Skeletal muscle satellite cell (primary cell): ENCODE results near the gene GRK4.
"Not testable (repeated sequence)": the region's sequence is repeated elsewhere in the genome, so short reads cannot be mapped to it uniquely, and the experiment has no call there.

ENCODE experiments used
- H3K27me3 ChIP-seq: 2 replicates; pipeline ENCODE4 v1.7.0; 2013; ENCODE audit warnings: low read length; ENCODE audit not compliant: control insufficient read depth, insufficient read depth
- H3K36me3 ChIP-seq: 2 replicates; pipeline ENCODE4 v1.7.0; 2013; ENCODE audit warnings: mild to moderate bottlenecking, control low read depth, low read length; ENCODE audit not compliant: insufficient read depth
- H3K4me1 ChIP-seq: 2 replicates; pipeline ENCODE4 v1.7.0; 2013; ENCODE audit warnings: low read length; ENCODE audit not compliant: control insufficient read depth, insufficient read depth
- H3K4me2 ChIP-seq: 2 replicates; pipeline ENCODE4 v1.7.0; 2013; ENCODE audit warnings: mild to moderate bottlenecking, low read length
- H3K4me3 ChIP-seq: 2 replicates; pipeline ENCODE4 v1.7.0; 2013; ENCODE audit warnings: low read length
- H3K9ac ChIP-seq: 2 replicates; pipeline ENCODE4 v1.7.0; 2013; ENCODE audit warnings: mild to moderate bottlenecking, low read depth, low read length, moderate library complexity
- H3K9me3 ChIP-seq: replicated peaks from 2 replicates; pipeline ENCODE4 v1.7.0; 2013; ENCODE audit warnings: mild to moderate bottlenecking, control low read depth, low read length

The GRK4 gene

DNA sequence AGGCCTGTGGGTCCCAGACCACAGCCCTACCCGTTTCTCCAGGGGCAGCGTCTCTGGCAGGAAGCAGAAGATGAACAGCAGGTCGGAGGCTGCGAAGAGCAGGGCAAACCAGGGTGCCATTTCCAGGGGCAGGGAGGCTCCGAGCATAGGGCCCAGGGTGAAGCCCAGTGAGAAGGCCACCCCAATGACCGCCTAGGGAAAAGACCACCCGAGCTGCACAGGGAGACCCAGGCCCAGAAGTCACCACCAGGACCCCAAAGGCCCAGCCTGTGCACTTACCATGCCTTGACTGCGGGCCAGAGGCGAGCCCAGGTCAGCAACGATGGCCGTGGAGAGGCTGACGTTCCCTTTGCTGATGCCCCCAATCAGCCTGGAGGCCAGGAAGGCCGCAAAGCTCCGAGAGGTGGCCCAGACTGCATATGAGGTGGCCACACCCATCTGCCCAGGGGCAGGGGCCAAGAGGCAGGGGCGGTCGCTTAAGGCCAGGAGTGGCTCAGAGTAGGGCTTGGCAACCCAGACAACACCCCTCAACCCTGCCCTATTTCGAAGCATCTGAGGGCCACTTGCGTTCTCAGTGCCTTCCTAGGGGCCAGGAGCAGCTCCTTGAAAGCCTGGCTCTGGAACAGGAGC lies 30.9 kb upstream of the GRK4 start:
- Histone ChIP-seq H3K9me3 (no peaks in the 10 kb centered on the region), H3K27me3 (no peaks in the 10 kb centered on the region), H3K4me1 (peaks cover 39% of the 10 kb centered on the region), H3K4me2 (peak overlapping the region; percentile 93), H3K36me3 (peaks cover 53% of the 10 kb centered on the region), H3K9ac (peak overlapping the region; percentile 84), H3K4me3 (peak overlapping the region; percentile 81)

DNA sequence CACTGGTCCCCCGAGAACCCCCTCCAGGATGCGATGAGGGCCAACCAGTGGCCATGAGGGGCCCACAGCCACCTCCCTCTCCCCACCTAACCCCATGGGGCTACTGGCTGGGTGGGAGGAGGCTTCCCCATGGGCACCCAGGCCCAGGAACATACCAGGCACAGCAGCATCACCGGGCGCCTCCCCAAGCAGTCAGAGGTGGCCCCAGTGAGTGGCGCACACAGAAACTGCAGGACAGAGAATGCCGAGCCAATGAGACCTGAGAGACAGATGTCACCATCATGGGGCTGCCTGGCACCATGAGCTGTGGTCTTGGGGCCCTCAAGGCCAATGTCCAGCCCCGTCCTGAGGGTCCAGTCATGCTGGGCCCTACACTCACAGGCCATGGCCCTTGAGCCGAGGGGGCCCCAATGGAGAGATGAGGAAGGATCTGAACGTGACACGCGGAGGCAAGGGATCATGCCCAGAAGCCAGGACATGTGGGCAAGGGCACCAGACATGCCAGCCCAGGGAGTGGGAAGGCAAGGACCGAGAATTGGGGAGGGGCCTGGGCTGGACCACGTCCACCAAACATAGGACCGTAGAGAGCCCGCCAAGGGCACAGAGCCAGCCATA lies 30.3 kb upstream of the GRK4 start:
- Histone ChIP-seq H3K36me3 (peaks cover 54% of the 10 kb centered on the region), H3K9me3 (no peaks in the 10 kb centered on the region), H3K4me3 (peak overlapping the region; percentile 81), H3K4me2 (peak overlapping the region; percentile 93), H3K4me1 (peaks cover 42% of the 10 kb centered on the region), H3K9ac (peak overlapping the region; percentile 84), H3K27me3 (no peaks in the 10 kb centered on the region)

DNA sequence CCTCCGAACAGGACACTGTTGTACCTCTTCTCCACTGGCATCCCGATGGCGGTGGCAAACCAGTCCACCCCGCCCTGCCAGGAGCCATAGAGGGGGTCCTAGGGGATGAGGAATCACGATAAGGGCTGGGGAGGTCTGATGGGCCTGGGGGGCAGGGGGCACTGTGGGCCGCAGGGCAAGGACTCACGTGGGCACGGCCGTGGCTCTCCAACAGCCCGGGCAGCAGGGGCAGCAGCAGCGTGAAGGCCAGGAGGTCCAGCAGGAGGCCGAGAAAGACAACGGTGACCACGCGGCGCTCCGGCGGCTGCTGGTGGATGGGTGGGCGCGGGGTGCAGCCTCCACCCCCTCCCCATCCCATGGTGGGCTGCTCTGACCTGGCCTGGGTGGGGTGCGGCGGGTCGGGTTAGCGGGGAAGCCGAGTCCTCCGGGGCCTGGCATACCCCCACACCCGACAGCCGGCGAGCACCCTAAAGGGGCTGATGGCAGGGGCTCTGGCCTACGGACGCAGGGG lies 29.8 kb upstream of the GRK4 start:
- Histone ChIP-seq H3K27me3 (no peaks in the 10 kb centered on the region), H3K4me1 (peaks cover 42% of the 10 kb centered on the region), H3K4me3 (peak overlapping the region; percentile 81), H3K4me2 (peak overlapping the region; percentile 93), H3K9ac (peak overlapping the region; percentile 84), H3K9me3 (no peaks in the 10 kb centered on the region), H3K36me3 (peaks cover 52% of the 10 kb centered on the region)

DNA sequence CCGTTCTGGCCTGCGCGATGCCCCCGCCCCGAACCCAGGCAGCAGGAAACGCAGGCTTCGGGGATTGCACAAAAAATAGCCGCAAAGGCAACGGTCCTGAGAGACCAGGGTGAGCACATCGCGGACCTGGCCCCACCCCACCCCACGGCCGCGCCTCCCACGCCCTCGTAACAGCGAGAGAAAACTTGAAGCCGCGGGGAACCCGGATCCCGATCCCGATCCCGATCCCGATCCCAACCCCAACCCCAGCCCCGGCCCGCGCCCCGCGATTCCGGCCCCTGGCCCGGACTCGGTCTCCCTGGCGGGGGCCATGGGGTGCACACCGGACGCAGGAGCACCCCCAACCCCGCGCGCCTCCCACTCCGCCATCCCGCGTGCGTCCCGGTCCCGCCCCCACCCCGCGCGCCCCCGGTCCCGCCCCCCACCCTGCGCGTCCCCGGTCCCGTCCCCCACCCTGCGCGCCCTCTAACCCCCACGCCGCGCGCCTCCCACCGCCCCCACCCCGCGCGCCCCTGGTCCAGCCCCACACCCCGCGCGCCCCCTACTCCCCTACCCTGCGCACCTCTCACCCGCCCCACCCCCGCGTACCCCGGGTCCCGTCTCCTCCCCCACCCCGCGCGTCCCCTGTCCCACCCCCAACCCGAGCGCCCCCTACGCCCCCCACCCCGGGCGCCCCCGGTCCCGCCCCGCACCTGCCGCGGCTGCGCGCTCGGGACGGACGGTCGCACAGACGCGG lies 29.1 kb upstream of the GRK4 start:
- H3K9ac ChIP-seq, result peak overlapping the region; percentile 93
- H3K4me3 ChIP-seq, result peak overlapping the region; percentile 93
- H3K4me2 ChIP-seq, result peak overlapping the region; percentile 93
- H3K4me1 ChIP-seq, result peaks cover 42% of the 10 kb centered on the region
- H3K27me3 ChIP-seq, result no peaks in the 10 kb centered on the region
- H3K36me3 ChIP-seq, result peaks cover 52% of the 10 kb centered on the region
- H3K9me3 ChIP-seq, result no peaks in the 10 kb centered on the region

DNA sequence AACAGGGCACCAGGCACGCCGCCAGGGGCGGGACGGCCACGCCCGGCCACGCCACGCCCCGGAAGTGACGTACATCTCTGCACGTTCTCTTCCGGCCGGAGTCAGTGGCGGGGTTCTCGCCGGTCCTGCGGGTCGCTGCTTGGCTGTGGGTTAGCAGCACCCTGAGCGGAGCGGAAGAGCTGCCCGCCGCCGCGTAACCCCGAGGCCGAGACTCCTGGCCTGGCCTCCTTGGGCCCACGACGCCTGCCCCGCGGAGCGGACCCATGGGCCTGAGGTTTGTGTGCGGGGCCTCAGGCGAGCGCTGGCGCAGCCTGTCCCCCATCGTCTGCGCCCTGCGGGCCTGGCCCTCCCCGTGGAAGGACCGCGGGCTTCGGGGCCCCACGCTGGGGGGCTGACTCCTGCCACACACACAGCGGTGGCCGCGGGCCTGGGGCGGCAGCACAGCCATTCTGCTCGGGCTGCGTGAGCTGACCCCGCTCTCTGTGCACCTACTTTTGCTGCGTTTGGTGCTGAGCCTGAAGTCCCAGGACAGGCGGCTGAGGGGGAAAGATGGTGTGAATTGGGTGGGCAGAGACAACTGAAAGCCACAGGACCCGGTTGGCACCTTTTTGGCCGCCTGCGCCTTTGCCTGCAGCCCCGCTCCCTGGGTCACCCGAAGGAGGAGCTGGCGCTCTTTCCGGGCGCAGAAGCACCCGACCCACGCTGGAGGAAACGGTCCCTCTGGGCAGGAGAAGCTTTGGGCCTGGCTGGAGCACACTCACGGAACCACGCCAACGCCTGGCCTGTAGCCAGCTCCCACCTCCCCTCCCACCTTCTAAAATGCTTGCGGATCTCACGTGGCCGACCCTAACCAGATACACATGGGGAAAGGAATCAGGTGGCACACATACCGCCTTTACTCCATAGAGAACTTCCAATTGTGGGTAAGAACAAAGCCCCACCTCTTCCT lies 28.3 kb upstream of the GRK4 start:
- H3K4me1 ChIP-seq, result peaks cover 42% of the 10 kb centered on the region
- no peaks in the 10 kb centered on the region for H3K9me3 ChIP-seq
- peak overlapping the region; percentile 93 for H3K4me3 ChIP-seq
- H3K9ac ChIP-seq, result peak overlapping the region; percentile 93
- H3K27me3 ChIP-seq, result no peaks in the 10 kb centered on the region
- H3K36me3 ChIP-seq, result peaks cover 52% of the 10 kb centered on the region
- peak overlapping the region; percentile 95 for H3K4me2 ChIP-seq

DNA sequence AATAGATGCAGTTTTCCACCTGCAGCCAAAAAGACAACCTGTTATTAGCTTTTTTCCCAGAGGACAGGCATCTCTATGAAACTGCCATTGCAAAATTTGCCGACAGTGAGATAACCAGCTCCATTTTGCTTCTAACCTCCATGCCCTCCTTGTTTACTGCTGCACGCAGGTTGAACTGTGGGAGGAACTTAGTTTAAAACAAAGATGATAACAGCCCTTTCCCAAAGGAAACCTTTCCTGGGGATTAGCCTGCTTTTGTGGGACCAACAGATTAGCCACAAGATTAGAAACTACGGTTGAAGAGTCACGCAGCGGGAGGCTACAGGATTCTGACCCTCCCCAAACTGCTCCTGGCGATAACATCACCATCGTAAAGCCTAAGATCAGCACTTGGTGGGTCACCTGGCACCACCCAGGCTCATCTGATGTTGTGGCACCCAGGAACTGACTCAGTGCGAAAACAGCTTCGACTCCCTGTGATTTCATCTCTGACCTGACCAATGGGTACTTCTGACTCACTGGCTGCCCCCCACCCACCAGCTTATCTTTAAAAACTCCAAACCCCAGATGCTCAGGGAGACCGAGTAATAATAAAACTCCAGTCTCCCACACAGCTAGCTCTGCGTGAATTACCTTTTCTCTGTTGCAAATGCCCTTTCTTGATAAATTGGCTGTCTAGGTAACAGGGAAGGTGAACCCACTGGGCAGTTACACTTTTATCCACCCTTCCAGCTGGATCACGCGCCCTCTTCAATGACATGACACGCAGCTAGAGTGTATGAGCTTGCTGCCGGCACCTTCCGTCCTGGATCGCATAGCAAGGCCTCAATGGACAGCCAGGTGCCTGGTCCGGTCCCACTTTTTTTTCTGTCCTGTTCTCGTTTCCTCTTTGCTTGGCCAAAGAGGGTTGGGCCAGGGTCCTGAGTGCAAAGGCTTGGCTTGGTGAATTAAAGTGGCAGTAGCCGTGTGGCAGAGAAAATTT lies 27.3 kb upstream of the GRK4 start:
- Histone ChIP-seq H3K9ac (peak overlapping the region; percentile 93), H3K36me3 (peaks cover 52% of the 10 kb centered on the region), H3K4me1 (peaks cover 42% of the 10 kb centered on the region), H3K27me3 (no peaks in the 10 kb centered on the region), H3K9me3 (no peaks in the 10 kb centered on the region), H3K4me2 (peak overlapping the region; percentile 95), H3K4me3 (peak overlapping the region; percentile 93)

DNA sequence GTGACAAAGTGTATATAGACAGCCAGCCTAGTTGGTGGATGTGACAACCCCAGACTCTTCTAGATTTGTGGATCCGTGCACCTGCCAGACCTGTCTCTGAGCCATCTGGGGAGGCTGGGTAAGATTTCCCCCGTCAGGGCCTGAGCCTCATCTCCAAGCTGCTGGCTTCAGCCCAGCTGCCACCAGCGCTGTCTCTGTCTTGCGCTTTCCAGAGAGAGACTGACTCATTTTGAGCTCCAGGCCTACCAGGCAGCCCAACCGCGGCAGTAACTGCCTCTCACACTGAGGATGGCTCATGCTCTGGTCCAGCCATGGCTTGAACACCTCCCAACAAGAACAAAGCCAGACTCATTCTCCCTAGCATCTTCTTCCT lies 26.6 kb upstream of the GRK4 start:
- Histone ChIP-seq H3K4me1 (peaks cover 42% of the 10 kb centered on the region), H3K9me3 (no peaks in the 10 kb centered on the region), H3K4me3 (peak overlapping the region; percentile 93), H3K4me2 (peak overlapping the region; percentile 95), H3K9ac (peak overlapping the region; percentile 93), H3K36me3 (peaks cover 52% of the 10 kb centered on the region), H3K27me3 (no peaks in the 10 kb centered on the region)

DNA sequence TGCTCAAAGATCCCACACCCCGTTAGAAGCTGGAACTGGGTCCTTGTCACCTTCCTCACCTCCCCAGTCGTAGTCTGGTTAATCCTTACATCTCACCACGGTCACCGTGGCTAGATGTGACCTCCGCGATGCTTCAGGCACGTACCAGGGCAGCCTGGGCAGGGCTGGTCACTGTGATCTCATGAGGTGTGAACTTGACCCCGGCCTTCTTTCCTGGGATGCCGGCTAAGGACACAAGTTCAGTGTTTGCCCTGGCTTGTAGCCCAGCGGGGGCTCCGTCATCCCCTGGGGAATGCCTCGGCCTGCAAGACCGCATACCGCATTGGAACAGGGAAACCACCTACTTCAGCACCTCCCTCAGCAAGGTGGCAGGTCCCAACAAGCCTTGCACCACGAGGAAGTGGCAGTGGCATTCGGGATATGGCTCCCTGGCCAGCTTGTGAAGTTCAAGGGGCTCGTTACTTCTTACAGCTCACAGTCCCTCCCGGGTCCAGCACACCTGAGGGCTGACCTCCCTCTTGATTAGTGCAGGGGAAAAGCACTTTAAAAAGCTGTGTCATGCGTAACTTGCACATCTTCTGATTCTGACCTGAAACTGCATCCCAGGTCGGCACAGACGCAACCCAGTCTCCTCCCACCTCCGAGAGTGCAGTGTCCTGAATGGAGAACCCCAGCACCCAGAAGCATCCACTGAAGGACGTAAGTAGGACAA lies 26.1 kb upstream of the GRK4 start:
- no peaks in the 10 kb centered on the region for H3K27me3 ChIP-seq
- no peaks in the 10 kb centered on the region for H3K9me3 ChIP-seq
- H3K4me3 ChIP-seq, result no peak overlapping the region
- H3K36me3 ChIP-seq, result peaks cover 52% of the 10 kb centered on the region
- H3K4me2 ChIP-seq, result peak overlapping the region; percentile 95
- no peak overlapping the region for H3K9ac ChIP-seq
- peaks cover 39% of the 10 kb centered on the region for H3K4me1 ChIP-seq

DNA sequence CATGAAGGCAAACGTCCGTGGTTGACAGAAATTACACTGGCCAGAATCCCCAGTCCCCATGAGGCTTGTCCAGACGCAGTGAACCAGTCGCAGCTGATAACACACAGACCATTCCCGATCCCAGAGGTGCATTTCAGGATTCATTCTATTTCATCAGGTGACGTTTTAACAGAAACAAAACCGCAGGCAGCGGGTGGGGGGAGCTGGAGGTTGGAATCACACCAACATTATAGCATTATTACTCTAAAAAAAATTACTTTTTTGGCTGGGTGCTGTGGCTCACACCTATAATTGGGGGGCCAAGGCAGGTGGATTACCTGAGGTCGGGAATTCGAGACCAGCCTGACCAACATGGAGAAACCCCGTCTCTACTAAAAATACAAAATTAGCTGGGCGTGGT lies 25.4 kb upstream of the GRK4 start:
- no peaks in the 10 kb centered on the region for H3K27me3 ChIP-seq
- no peaks in the 10 kb centered on the region for H3K9me3 ChIP-seq
- H3K36me3 ChIP-seq, result peaks cover 54% of the 10 kb centered on the region
- H3K9ac ChIP-seq, result no peak overlapping the region
- peaks cover 32% of the 10 kb centered on the region for H3K4me1 ChIP-seq
- H3K4me3 ChIP-seq, result no peak overlapping the region
- H3K4me2 ChIP-seq, result no peak overlapping the region

DNA sequence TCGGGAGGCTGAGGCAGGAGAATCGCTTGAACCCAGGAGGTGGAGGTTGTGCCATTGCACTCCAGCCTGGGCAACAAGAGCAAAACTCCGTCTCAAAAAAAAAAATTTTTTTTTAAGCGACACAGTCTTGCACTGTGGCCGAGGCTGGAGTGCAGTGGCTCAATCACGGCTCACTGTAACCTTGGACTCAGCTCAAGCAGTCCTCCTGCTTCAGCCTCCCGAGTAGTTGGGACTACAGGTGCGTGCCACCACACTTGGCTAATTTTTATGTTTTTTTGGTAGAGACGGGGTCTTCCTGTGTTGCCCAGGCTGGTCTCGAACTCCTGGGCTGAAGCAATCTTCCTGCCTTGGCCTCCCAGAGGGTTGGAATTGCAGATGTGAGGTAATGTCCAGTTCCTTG lies 25.0 kb upstream of the GRK4 start:
- H3K9me3 ChIP-seq, H3K4me2 ChIP-seq, H3K9ac ChIP-seq, H3K4me3 ChIP-seq, H3K27me3 ChIP-seq: not testable (repeated sequence)
- H3K36me3 ChIP-seq, result peaks cover 58% of the 10 kb centered on the region
- H3K4me1 ChIP-seq, result peaks cover 28% of the 10 kb centered on the region
